Epidermal melanocyte (primary cell): ENCODE data around the gene DOP1B.

ENCODE experiments used
- DNase-seq: peaks from one replicate; pipeline ENCODE4 v3.0.0; 2011; ENCODE audit warnings: low spot score; ENCODE audit not compliant: insufficient read length

The DOP1B gene

DNA sequence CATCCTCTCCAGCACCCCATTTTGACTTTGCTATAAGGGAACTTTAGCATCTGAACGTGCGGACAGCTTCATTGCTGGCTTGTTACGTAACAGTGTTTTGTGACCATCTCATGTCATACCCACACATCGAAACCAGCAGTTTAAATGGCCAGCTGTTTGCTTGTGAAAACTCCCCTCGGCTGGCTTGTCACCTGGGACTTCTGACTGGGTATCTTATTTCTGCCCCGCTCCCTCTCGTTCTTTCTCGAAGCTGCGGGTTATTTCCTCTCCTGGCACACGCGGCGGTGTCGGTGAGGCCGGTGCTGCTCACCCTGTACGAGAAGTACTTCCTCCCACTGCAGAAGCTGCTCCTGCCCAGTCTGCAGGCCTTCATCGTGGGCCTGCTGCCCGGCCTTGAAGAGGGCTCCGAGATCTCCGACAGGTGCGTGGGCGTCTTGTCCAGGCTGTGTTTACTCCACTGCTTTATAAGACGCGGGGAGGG is 43.5 kb downstream of the DOP1B start:
- DNase-seq = no peak

- DNase-seq = no peak
Observed at GRCh38 chr21:36202726-36203602, 46.3 kb downstream of the DOP1B start.

DNA sequence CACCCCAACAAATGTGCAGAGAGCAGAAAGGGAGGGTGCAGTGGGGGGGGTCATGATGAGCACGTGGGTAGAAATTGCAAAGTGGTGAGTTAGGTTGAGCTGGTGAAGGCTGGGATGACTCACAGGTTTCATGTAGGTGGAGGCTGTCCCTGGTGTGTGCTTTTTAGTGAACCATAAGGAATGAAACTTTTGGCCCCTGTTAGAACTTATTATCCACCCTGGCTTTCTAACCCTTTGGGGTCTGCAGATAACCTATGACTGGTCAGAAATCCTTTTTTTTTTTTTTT is 46.9 kb downstream of the DOP1B start:
- DNase-seq = peak; percentile 30

DNA sequence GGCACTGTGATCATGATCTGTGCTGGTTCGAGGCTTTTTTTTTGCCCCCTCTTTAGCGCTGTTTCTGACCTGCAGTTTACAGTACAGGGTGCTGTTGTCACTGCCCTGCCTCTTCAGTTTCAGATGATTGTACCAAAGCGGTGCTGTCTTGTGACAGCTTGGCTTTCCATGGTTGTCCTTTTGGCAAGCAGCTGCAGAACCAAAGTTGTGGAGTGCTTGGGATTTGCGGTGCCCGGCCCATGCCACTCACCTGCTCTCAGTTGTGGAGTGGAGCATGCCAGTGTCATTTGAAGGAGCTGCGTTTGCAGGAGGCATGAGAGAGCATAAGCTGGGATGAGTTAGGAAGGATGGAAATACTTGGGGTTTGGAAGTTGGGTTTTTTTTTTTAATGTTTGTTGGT is 48.4 kb downstream of the DOP1B start:
- DNase-seq = no peak

DNA sequence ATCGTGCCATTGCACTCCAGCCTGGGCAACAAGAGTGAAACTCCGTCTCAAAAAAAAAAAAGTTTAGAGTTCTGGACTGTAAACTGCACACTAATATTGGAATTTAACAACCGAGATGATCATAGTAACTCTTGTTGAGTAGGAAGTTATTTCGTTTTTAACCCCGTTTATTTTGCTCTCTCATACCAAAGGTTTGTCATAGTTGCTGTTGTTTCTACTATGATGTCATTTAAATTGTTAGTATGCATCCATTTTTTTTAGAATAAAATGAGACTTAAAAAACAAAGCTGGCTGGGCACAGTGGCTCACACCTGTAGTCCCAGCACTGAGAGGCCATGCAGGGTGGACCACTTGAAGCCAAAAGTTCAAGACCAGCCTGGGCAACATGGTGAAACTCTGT is 49.3 kb downstream of the DOP1B start:
- no peak for DNase-seq
